ENCODE data around the gene TNIP2.

TNIP2 gene

GRCh38 chr4:2745981-2746806 is 9.9 kb downstream of the TNIP2 start:
- TF ChIP-seq CTCF (IDR thresholded peaks at IDR 0.05; ENCODE audit: low read length, missing control alignments): no peak
- no peak overlapping the region for H3K4me3 ChIP-seq (replicated peaks; ENCODE audit: low read depth, low read length)
- peak; percentile 45 for DNase-seq (ENCODE audit: low read depth)

- no peak for TF ChIP-seq CTCF (IDR thresholded peaks at IDR 0.05; ENCODE audit: low read length, missing control alignments)
- no peak for DNase-seq (ENCODE audit: low read depth)
- H3K4me3 ChIP-seq (replicated peaks; ENCODE audit: low read depth, low read length): no peak overlapping the region
Observed at GRCh38 chr4:2745516-2745915, 10.6 kb downstream of the TNIP2 start.

GRCh38 chr4:2744576-2745270 is 11.4 kb downstream of the TNIP2 start:
- TF ChIP-seq CTCF (IDR thresholded peaks at IDR 0.05; ENCODE audit: low read length, missing control alignments): no peak
- DNase-seq (ENCODE audit: low read depth): no peak
- no peak overlapping the region for H3K4me3 ChIP-seq (replicated peaks; ENCODE audit: low read depth, low read length)

GRCh38 chr4:2743518-2744445 is 12.4 kb downstream of the TNIP2 start:
- no peak for TF ChIP-seq CTCF (IDR thresholded peaks at IDR 0.05; ENCODE audit: low read length, missing control alignments)
- no peak overlapping the region for H3K4me3 ChIP-seq (replicated peaks; ENCODE audit: low read depth, low read length)
- DNase-seq (ENCODE audit: low read depth): no peak

- TF ChIP-seq CTCF (IDR thresholded peaks at IDR 0.05; ENCODE audit: low read length, missing control alignments): no peak
- no peak for DNase-seq (ENCODE audit: low read depth)
- H3K4me3 ChIP-seq (replicated peaks; ENCODE audit: low read depth, low read length): no peak overlapping the region
Observed at GRCh38 chr4:2742823-2743517, 13.2 kb downstream of the TNIP2 start.

Data from fibroblast of pulmonary artery (primary cell).